GM18517 (cell line): ENCODE measurements around the gene SLC25A38.
"Not testable (repeated sequence)": the region's sequence is repeated elsewhere in the genome, so short reads cannot be mapped to it uniquely, and the experiment has no call there.

Source experiments
- ATAC-seq: cut with Tn5 transposase; IDR thresholded peaks from one replicate; pipeline ENCODE4 v1.9.1; 2021; ENCODE audit warnings: mild to moderate bottlenecking, moderate library complexity; ENCODE audit not compliant: unreplicated experiment

The SLC25A38 gene

DNA sequence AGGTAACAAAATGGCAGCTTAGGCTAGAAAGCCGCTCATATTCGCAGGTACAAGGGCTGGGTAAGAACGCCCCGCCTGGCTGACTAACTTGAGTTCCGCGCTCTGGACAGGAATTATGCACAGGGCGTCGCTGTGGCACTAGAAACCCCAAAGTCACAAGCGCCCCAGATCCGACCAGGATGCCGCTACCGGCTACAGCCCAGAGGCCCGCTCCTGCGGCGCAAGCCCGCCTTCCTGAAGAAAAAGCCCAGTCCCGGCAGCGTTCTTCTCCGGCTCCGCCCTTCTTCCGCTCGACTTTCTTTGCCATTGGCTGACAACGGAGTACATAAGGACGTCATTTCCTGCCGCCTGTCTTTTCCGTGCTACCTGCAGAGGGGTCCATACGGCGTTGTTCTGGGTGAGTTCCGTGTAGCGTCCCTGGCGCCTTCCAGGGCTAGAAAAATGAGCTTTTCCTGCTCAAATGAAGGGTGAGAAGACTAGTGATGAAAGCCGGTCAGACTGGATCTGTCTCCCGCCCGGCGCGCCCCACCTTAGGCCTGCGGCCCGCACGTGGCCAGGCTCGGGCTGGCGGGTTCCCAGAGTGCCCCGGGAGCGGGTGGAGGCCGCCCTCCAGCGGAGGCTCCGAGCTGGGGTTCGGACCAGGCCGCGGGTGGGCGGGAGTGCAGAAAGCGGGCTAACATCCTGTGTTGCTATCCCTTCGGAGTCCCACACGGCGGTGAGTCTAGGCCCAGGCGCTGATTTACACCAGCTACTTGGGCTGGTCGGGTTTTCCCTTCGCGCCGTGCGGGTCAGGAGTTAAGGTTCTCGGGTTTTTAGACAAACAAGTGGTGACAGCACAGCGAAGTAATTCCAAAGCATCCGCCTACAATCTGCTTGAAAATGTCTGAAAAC lies 23.4 kb downstream of the SLC25A38 start, which contains the start of gene RPSA:
RPSA (plus strand) TSS at position 353 of the 891 bp plus-strand sequence. CDS start 934 bp downstream, outside the sequence.
- ATAC-seq = peak; percentile 92

DNA sequence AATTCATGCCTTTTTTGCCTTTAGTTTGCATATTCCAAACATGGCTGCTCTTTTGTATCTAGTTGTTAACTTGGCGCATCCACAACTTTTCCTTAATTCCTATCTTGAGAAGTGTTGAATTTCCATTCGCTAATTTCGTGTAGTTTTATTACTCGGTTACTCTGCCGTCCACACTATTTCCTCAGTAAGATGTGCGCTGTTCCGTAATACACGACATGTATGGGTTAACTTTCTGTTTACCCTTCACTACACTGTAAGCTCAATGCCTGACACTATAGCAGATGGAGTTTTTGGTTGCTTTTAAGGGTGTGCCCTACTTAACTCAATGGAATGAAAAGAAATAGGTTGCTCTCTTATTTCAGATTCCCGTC lies 24.1 kb downstream of the SLC25A38 start:
- ATAC-seq = no peak

DNA sequence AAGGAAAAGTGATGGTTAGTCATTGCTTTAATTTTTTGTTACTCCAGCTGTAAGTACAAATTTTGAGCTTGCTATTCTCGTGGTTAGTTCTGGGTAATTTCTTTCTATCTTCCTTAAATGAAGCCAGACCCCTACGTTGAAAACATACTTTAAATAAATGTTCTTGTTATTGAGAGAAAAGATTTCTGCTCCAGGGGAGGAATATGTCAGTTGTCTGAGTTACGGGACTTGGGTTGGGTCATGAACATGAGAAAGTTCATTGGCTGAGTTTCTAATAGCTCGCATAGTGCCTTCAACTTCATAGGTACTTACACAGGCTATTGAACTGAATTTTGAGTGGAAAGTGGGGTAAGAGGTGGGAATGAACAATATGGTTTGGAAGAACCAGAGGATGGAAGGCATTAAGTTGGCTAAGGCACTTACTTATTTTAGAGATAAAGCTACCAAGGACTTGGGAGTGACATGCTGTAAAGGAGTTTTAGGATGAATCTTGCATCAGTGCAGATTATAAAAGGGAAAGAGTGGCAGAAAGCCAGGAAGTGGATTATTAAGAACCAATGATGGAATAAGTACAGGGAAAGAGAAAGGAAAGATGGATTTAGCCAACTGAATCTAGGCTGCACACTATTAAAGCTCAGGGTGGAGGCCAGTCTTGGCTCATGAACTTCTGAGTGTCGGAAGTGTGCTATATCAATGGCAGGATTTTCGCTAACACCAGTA lies 24.8 kb downstream of the SLC25A38 start:
- ATAC-seq = no peak

DNA sequence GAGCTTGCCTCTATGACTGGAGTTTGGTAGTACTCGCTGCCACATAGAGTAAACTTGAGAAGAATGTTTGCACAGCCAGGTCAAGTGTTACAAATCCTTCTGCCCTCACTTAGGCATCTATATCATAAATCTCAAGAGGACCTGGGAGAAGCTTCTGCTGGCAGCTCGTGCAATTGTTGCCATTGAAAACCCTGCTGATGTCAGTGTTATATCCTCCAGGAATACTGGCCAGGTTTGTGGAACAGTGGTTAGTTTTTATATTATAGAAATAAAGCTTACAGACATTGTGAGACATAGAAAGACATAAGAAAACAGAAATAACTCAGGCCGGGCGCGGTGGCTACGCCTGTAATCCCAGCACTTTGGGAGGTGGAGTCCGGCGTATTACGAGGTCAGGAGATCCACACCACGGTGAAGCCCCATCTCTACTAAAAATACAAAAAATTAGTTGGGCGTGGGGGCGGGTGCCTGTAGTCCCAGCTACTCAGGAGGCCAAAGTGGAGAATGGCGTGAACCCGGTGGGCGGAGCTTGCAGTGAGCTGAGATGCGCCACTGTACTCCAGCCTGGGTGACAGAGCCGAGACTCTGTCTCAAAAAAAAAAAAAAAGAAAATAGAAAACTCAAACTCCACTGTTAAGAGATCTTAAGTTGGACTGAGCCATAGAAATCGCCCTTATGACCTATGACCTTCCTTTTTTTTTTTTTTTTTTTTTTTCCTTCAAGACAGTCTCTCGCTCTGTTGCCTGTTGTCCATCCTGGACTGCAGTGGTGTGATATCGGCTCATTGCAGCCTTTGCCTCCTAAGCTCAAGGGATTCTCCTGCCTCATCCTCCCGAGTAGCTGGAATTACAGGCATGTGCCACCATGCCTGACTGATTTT lies 25.6 kb downstream of the SLC25A38 start:
- ATAC-seq = no peak

DNA sequence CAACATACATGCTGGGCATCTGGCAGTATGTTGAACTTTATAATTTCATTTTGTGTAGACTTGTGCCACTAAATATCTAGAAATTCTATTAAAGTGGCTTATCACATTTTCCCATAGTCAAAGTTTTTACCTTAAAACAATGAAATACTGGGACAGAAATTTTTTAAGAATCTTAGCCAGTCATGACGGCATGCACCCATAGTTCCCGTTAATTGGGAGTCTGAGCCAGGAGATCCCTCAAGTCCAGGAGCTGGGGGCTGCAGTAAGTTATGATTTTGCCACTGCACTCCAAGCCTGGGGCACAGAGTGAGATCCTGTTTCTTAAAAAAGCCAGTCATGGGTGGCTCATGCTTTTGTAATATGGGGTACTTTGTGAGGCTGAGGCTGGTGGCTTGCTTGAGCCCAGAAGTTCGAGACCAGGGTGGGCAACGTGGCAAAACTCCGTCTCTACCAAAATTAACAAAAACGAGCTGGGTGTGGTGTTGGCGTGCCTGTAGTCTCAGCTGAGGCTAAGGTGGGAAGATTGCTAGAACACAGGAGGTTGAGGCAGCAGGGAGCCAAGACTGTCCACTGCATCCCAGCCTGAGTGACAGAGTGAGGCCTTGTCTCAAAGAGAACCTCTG lies 26.5 kb downstream of the SLC25A38 start:
- no peak for ATAC-seq

DNA sequence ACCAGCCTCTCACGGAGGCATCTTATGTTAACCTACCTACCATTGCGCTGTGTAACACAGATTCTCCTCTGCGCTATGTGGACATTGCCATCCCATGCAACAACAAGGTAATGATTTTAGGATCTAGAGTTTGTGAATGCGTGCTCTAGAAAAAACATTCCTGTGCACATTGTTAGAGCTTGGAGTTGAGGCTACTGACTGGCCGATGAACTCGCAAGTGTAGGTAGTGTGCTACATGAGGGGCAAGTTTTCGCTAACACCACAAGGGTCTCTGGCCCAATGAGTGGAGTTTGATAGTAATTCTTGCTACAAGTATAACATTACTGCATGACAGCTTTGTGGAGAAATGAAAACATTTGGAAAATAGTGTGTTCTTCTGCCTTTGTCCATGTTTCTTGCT lies 27.7 kb downstream of the SLC25A38 start:
- no peak for ATAC-seq

DNA sequence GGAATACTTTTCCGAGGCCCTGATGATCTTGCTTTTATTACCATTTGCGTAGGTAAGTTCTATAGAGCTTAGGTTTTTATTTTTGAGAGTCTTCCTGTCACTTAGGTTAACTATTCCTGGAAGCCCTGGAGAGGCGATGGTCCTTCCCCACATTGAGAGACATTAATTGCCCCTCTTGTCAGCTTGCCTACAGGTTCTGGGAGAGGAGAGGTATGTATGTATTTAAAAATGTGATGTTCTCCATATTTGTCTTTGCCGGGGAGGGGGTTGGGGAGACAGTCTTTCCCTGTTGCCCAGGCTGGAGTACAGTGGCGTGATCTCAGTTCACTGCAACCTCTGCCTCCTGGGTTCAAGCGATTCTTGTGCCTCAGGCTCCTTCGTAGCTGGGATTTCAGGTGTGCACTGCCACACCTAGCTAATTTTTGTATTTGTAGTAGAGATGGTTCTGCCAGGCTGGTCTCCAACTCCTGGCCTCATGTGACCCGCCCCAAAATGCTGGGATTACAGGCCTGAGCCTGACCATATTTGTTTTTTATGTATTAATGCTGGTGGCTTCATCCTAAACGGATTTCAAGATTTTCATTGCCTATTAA lies 29.6 kb downstream of the SLC25A38 start:
- no peak for ATAC-seq

DNA sequence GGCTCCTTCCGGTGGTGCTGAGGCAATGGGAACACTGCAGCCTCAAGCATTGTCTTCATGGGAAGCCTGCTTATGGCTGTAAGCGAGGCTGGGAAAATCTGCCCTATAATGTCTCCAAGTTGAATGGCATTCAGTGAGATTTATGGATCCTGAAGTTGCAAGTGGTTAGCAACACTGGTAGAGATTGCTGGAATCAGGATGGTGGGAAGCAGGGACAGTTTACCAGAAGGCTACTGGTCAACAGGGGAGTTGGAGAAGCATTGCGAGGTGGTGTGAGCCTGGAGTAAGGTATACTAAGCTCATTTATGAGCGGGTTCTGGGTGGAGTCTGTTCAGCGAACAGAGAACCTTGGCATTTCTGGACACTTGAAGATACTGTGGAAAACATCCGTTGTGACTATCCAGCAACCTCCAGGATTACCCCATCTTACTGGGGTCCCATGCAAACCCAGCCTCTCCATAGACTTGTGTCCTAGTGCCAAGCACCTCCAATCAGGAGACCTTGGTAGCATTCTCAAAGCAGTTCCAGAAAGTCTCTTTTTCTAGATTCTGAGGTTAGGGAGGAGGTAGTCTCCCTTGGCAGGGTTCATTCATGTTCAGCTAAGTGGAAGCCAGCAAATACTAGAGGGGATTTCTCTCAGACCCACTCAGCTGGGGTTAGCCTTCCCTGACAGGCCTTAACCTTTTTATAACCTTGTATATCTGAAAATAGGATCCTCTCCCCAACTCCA lies 30.7 kb downstream of the SLC25A38 start:
- ATAC-seq = no peak

DNA sequence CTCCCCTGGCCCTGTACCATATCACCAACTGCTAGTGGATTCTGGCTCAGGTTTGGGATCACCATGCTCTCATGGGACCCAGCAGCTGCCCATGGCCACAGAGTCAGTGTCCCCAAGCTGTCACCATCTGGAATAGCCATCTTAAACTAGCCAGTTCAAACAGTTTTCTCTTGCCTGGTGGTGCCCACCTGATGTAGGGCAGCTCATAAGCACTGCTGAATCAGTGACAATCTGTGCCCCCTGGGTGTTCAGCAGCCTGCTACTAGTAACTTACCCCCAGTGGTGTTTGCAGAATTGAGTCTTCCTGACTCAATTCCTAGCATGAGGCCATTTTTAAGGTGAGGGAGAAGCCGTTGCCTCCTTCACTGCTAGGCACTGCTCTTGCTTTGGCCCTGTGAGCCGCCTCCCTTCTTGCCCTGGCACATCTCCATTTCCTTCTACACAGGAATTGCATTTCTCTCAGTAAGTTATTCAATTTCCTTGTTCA lies 31.3 kb downstream of the SLC25A38 start:
- ATAC-seq = no peak

DNA sequence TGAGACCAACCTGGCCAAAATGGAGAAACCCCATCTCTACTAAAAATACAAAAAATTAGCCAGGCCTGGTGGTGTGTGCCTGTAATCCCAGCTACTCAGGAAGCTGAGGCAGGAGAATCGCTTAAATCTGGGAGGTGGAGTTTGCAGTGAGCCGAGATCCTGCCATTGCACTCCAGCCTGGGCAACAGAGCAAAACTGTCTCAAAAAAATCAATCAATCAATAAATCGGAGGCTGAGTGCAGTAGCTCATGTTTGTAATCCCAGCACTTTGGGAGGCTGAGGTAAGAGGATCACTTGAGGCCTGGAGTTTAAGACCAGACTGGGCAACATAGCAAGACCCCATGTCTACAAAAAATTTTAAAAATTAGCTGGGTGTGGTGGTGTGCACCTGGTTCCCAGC lies 32.1 kb downstream of the SLC25A38 start:
- ATAC-seq = not testable (repeated sequence)

DNA sequence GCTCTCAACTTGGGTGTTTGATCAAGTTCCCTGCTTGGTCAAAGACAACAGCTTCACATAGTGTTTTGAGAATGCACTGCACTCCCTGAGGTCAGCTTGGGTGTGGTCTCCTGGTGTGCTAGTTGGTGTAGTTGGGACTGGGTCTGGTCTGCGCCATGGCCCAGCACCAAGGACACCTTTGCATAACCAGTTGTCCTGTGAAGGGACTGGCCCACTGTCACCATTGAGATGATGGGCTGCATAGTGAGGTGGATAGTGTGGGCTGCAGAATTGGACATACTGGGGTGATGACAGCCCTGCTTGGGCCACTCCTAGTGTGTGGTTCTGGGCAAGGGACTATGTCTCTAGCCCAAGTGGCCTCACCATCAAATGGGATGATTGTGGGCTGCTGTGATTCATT lies 32.8 kb downstream of the SLC25A38 start:
- ATAC-seq = no peak

DNA sequence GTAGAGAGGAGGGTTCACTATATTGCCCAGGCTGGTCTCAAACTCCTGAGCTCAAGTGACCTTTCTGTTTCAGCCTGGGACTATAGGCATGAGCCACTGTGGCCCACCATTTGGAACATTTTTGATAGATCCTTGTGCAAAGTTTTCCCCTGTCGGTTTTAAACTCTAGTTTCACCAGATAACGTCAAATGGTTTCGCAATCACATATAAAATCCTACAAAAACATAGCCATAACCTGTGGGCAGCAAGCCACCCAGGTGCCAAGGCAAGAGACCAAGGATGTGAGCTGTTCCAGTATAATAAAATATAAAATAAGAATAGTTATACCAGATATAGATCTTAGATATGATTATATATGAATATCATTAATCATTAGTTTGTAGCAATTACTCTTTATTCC lies 33.8 kb downstream of the SLC25A38 start:
- not testable (repeated sequence) for ATAC-seq

DNA sequence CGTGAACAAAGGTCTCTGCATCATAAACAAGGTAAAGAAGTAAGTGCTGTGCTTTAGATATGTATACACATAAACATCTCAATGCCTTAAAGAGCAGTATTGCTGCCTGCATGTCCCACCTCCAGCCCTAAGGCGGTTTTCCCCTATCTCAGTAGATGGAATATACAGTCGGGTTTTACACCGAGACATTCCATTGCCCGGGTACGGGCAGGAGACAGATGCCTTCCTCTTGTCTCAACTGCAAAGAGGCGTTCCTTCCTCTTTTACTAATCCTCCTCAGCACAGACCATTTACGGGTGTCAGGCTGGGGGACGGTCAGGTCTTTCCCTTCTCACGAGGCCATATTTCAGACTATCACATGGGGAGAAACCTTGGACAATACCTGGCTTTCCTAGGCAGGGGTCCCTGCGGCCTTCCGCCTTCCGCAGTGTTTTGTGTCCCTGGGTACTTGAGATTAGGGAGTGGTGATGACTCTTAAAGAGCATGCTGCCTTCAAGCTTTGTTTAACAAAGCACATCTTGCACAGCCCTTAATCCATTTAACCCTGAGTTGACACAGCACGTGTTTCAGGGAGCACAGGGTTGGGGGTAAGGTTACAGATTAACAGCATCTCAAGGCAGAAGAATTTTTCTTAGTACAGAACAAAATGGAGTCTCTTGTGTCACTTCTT lies 35.5 kb downstream of the SLC25A38 start:
- not testable (repeated sequence) for ATAC-seq

DNA sequence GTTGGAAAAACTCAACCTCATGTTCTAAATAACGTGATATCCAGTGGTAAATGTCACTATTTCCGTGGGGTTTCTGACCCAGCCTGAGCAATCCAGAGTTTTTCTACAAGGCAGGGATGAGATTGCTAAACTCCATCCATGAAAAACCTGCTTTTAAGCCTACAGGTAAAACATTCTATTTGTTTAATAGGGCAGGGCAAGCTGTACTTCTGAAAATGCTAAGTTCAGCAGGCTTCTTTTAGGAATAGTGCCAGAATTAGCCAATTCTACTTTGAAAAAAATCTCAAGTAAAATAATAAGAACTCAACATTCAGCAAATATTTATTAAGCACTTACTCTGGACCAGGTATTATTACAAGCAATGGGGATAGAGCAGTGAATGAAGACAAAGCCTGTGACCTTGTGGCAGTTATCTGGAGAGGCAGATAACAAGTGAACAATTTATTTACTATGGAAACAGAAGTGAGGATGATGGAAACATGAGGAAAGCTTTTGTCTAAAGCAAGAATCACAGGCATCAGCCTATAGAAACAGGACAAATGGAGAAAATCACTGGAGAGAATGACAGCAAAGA lies 36.7 kb downstream of the SLC25A38 start:
- no peak for ATAC-seq

DNA sequence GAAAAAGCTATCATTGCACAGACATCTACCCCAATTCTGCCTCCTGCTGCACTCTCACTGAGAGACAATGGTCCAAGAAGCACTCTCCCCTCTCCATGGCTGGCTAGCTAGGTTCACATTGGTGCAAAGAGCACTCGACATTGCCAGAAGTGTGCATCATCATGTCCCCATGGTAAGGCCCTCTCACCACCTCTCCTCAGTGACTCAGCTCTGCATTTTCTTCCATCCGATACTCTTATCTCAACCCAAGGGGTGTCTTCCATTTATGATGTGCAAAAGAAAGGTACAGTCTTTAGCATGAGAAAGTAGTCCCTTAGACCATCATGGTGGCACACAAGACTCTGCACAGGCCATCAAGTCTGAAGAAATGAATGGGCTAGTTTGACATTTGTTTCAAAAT lies 37.4 kb downstream of the SLC25A38 start:
- ATAC-seq = no peak

DNA sequence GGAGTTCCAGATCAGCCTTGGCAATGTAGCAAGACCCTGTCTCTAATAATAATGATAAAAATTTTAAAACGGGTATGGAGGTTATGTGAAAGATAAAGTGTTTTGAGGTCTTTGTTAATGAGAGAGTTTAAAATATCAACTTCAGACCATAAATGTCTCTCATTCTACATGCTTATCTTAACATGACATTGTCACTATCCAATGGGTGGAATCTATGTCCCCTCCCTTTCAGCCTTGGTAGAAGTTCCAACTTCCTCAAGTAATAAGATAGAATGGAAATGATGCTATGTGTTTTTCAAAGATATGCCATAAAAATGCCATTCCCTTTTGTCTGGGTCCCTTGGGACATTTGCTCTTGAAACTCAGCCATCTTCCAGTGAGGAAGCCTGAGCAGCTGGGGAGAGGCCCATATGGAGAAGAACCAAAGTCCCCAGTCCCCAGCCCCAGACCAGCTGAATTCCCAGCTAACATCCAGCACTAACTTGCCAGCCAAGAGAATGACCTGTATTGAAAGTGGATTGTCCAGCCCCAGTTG lies 40.3 kb downstream of the SLC25A38 start:
- no peak for ATAC-seq

DNA sequence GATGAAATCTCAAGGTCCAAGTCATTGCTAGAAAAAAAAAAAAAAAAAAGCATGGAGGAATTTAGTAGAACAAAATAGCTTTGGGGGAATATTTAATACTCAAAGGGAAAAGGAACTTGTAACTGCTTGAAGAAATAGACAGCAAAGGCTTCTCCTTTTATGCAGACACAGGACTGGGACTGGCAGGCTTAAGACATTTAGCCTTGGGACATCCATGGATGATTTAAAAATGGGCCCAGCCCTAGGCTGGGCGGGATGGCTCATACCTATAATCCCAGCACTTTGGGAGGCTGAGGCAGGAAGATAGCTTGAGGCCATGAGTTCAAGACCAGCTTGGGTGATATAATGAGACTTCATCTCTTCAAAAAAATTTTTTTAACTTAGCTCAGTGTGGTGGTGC lies 43.1 kb downstream of the SLC25A38 start:
- ATAC-seq = no peak

DNA sequence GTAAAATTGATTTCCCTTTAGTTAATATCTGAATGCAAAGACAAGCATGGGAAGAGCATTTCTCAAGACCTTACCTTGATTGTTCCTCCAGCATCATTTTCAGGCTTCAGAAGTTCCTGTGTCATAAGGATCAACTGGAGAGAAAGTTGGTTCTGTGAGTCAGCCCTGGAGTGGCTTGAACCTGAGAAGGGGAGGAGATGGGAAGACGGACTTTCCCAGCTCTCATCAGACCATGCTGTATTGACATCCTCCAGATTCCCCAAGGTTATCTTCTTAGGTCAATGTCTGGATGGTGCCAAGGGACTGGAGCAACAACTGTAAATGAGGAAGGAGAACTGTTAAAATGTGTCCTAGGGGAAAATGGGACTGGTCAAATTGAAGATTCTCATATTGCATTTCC lies 44.3 kb downstream of the SLC25A38 start:
- no peak for ATAC-seq
